Effector CD8-positive, alpha-beta T cell (primary cell): ENCODE data around the gene ZNF670.
A peak's percentile ranks its signal among the peaks of the same experiment; 100 is the strongest.
"Not testable (repeated sequence)": the region's sequence is repeated elsewhere in the genome, so short reads cannot be mapped to it uniquely, and the experiment has no call there.

Experiments used
- DNase-seq: peaks from one replicate; lab custom pipeline; 2025; lab: John Stamatoyannopoulos, UW
- total RNA-seq, 4 experiments: gene quantifications; one replicate each; lab custom pipeline; 2026; lab: John Stamatoyannopoulos, UW

ZNF670 gene
- 3.4 to 5.3 (median 4.4) reads per million in 4 experiments for total RNA-seq

DNA sequence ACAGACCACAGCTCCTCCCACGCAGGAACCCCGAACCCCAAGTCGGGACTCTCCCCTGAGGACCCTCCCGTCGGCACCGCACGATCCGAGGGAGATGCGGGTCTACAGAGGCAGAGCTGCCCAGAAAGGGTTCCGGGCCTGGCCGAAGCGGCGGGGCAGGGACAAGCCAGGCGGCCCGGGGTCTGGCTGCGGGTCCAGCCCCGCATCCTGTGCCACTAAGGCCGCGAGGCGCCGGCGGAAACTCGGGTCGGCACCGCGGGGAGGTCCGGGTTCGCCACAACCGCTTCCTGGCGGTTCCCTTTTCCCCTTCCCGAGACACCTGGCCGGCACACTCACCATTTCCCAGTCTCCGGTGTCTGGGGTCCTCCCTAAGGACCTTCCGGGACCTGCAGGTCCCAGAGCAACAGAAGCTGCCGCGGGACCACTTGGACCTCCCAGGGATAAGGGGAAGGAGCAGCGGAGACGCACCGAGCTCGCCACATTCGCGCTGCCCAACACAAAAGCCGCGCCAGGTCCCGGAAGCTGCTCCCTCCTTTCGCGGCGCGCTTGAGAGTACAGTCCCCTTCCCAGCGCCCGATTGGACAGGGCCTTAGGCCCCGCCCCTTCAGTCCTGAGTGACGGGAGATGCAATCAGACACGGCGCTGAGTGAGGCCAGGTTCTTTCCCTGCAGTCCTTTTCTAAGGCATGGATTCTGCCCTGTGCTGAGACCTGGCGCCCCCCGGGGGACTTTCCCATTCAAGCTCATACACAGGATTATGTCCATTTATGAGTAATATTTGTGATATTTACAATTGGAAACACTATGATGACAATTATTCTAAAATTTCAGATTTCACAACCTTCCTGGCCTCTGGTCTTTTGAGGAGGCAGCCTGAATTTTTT, at the start of gene ZNF670:
Gene ZNF670 (minus strand): TSS at position 554 of the 883 bp plus-strand sequence. CDS start 215 bp downstream, at position 339.
- DNase-seq: peak; percentile 79

DNA sequence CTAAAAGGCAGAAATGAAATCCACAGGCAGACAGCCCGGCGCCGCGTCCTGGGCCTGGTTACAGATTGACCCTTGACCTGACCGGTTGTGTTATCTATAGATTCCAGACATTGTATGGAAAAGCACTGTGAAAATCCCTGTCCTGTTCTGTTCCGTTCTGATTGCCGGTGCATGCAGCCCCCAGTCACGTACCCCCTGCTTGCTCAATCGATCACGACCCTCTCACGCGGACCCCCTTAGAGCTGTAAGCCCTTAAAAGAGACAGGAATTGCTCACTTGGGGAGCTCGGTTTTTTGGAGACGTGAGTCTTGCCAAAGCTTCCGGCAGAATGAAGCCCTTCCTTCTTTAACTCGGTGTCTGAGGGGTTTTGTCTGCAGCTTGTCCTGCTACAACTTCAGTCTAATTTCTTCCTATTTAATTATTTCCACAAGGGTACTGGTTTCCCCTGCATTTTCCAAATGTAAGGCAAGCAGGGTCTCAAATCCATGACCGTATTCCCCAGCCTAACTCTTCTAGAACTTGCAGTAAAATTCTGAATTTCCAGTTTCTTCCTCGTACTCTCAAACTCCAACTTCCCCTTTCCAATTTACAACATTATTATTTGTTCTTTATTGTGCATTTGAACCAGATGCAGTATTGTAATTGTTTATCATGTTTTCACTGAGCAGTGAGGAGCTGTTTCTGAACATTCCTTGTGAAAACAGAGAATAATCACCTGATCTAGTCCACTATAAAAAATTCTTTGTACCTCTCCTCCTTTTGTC, 49.1 kb upstream of the ZNF670 start:
- not testable (repeated sequence) for DNase-seq

DNA sequence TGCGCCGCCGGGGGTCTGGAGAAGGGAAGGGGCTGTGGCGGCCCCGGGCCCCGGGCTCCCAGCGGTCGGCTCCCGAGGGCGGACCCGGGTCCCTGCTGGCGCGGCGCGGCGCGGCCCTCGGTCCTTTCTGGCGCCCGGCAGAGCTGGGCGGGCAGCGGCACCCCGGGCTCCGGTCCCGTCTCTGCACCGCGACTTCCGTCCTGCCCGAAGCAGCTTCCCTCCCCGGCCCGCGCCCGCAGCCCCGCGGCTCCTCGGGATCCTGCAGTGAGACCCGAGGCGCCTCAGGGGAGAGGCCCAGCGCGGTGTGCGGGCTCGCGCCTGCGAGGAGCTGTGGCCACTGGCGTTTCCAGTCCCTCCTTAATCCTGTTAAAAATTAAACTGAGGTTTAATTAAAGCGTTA, 48.0 kb upstream of the ZNF670 start:
- DNase-seq: not testable (repeated sequence)

DNA sequence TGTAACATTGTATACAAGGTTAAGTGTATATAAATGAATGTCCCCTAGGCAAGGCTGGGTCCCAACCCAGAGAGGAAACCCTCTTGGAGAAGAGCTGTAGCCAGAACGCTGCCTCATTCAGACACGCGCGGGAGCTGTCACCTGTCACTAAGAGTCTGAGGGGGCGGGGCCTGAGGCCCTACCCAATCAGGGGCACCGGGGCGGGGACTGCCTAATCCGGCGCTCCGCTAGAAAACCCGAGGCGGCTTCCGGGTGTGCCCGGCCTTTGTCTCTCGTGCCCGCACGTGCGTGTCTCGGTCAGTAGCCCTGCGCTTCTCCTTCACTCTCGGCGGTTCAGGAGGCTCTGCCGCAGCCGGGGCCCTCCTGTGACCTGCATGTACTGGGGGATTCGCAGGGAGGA, 47.6 kb upstream of the ZNF670 start:
- not testable (repeated sequence) for DNase-seq

DNA sequence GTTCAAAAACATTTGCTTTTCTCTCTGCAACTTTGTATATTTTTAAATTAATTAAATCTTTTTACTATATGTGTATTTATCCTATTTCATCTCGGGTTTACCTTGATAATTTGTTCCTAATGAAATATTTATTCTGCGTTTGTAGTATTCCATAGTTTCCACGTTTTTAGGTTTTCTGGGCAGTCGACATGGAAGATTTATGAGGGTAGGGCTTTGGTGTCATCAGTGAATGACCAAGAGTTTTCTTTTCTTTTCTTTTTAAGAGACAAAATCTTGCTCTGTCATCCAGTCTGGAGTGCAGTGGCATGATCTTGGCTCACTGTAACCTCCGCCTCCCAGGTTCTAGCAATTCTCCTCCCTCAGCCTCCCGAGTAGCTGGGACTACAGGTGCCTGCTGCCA, 42.8 kb upstream of the ZNF670 start:
- no peak for DNase-seq

DNA sequence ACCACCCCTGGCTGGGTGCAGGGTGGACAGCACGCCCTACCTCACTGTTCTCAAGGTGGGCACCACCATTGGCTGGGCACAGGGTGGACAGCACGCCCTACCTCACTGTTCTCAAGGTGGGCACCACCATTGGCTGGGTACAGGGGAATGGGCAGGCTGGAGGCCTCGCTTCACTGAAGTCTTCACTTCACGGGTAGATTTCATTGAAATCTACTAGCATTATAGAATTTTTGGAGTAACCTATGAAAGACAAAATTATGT, 41.7 kb upstream of the ZNF670 start:
- DNase-seq: not testable (repeated sequence)

DNA sequence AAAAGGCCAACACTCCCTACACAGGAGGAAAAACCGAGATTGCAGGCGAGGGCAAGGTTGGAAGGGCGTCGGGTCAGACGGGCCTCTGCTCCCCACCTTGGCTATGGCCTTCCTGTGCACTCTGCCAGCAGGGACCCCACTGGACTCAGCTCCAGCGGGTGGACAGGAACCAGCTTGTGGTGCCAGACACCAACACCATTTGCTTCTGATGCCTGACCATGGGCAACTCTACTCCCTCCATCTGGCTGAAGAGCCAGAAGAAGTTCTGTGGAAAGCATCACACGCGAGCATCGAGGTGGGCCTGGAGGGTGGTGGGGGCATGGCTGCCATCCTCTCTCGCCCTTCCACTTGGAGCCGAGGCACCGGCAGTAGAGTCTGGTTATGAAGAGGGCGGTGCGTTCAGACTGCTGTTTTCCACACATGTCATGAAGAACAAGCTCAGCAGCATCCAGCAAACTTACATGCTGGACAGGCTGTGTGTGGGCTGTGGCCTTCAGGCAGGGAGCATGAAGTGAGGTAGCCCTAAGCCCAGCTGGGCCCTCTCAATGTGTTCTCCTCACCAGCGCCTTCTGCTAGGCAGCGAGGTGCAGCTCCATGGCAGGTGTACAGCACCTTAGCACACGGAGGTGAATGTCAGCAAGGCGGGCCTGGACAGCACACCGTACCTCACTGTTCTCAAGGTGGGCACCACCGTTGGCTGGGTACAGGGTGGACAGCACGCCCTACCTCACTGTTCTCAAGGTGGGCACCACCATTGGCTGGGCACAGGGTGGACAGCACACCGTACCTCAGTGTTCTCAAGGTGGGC, 41.2 kb upstream of the ZNF670 start:
- no peak for DNase-seq

DNA sequence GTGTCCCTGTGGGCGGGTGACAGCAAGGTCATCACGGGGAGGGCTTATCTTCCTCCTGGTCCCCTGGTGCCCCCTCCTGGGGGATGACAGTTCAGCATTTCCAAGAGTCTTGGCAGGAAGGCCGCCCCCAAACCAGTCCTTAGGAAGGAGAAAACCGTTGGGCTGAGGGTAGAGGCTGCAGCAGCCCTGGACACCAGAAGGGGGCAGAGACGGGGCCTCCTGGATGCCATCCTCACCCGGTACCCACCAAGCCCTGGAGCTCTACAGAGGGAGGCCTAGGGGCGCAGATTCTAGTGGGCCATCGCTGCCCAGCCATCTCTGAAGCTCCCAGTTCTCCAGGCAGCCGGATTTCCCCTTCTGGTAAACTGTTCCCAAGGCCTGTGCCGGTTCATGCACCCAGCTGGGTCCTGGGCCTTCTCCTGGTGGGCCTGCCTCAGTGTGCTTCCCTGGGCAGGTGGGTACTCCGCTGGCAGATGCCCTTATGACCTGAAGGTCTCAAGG, 40.4 kb upstream of the ZNF670 start:
- no peak for DNase-seq

DNA sequence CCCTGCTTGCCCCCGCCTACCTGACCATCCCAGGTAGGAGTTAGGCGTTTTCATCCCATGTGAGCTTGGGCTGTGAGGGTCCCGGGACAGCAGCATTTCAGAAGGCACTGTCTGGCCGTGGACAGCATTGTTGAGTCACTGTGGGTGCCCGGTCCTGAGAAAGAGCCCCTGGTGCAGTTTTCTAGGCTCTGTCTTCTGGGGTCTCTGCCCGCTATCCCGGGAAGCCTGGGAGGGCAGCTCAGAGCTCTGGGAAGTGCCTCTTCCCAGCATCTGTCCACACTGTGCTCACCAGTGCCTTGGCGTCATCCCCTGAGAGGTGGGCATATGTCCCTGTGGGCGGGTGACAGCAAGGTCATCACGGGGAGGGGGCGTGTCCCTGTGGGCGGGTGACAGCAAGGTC, 36.9 kb upstream of the ZNF670 start:
- no peak for DNase-seq

DNA sequence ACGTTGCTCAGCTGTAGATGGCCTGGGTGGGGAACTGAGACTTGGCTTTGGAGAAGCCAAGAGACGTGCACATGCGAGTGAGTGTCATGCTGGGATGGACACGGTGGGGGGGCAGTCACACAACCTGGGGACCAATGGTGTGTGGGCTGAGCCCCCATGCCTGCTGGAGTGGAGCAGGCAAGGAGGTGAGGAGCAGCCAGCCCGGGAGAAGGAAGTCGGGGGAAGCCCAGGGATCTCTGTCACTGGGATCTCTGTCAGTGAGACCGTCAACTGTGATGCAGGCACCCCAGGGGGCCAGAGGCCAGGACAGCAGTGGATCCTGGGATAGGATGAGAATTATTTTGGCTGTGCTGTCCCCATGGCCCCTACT, 36.5 kb upstream of the ZNF670 start:
- DNase-seq: no peak

DNA sequence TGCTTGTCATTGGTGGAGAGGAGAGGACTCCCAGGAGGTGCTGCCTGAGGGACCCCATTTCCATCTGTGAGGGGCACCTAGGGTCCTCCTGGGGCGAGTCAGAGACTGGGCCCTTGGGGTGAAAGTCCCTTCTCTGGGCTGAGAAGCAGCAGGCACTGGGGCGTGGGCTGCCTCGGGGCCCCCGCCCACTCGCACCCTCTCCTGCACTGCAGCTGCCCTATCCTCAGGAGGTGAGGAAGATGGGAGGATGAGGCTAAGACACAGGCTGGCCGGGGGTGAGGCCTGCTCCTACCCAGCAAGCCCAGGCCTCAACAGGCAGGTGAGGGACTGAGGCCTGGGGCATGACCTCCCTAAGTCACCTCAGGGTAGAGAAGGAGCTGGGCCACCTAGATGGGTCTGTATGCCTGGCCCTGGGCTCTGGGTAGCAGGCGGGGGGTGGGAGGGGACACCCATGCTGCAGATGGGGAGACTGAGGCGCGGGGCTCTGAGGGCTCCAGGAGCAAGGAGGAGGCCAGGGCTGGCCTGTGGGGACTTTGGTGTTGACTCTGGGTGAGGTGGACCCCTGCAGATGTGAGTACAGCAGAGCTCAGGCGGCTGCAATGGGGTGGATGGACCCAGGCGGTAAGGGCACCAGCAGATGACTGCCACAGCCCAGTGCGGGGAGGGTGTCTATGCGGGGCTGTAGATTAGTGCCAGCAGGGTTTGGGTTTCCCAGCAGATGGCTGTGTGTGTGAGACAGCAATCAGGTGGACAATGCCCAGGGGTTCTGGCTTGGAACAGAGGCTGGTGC, 35.9 kb upstream of the ZNF670 start:
- no peak for DNase-seq

DNA sequence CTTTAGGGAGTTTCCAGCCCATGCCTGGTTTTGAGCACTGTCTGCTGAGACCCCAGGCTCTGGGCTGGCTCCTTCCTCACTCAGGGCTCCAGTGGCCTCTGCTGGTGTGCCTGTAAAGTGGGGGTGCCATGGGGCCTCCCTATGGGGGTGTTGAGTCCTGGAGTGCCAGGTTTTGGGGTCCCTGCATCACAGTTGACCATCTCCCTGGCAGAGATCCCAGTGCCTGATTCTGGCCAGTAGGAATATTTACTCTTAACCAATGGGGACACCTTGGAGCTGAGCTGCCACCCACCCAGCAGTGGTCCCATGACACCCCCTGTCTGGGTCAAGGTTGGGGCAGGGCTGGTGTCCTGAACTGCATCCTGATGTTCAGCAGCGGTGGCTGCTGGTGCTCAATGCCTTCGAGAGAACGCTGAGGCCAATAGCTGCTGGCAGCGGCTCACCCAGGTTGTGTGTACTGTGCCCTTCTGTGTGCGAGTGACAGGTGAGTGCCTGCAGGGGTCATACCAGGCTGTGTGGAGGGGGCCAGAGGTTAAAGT, 35.2 kb upstream of the ZNF670 start:
- no peak for DNase-seq

DNA sequence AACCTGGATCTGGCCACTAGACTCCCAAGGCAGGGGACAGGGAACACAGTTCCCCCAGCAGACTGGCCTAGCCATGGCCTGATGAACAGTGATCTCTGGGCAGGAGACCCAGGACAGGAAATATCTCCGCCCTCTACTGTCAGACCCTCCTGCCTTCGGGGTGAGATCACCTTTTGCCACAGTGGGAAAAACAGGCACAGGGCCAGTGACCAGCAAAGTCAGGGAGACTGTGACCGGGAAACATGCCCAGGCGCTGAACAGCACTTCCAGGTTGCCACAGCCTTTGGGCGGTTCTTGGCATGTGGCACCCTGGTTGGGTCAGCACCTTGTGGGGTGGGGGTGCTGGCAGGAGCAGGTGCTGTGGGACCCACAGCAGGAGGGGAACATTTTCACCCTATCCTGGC, 34.5 kb upstream of the ZNF670 start:
- no peak for DNase-seq

DNA sequence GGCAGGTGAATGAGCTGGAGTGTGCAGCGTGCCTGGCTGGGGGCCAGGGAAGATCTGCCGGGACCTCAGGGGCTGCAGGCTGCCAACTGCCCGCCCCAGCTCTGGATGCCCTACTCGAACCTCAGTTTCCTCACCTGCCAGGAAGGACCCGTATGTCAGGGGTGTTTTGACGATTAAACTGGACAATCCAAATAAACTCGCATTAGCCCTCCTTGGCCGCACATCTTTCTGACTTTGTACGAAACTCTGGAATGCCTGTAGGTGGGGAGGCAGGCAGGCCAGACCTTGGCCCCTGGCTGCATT, 33.8 kb upstream of the ZNF670 start:
- DNase-seq: no peak

DNA sequence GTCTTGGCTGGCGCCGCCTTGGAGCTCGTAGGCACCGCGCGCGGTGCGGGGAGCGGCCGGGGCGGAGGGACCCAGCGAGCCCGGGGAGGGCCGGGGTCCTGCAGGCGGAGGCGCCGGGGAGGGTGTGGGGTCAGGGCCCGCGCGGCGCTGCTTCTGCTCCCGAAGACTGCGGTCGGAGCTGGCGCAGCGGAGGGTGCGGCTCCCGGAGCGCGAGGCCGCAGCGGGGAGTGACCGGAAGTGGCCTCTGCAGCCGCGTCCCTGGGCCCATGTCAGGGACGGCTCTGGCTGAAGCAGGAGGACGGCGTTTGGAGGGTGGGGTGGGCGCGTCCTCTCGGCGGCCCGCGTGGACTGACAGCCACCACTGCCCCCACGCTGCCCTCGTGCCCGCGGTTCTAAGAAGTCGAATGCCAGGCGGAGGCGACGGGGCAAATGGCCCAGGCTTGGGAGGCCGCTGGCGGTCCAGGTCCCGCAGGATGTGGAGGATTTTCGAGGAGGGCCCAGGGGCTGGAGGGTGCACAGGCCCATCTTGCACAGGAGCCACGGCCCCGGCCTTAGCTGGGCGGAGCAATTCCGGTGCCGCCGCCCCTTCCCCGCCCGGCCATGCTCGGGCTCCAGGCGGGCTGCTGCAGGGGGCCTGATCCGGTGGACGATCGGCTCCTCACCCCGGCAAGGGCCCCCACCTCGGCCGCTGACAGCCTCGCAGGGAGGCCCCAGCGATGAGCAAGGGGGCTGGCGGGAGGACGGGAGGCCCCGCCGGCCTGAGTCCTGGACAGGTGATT, 33.3 kb upstream of the ZNF670 start:
- no peak for DNase-seq

DNA sequence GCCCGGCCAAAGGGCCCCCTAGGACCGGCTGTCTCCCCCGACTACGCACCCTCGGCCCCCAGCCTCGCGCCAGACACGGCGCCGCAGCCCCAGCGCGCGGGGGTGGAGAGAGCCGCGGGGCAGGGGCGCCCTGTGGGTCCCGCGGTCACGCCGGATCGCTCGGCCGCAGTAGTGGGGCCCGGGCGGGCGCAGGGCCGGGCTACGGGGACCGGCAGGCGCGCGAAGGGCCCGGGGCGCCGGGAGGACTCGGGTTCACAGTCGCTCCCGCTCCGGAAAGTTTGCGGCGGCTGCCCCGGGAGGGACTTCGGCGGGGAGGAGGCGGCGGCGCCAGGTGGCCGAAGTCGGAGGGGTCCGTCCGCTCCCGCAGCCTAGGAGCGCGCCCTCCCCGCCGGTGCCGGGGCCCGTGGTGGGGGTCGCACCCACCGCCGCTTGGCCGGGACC, 32.7 kb upstream of the ZNF670 start:
- DNase-seq: no peak

DNA sequence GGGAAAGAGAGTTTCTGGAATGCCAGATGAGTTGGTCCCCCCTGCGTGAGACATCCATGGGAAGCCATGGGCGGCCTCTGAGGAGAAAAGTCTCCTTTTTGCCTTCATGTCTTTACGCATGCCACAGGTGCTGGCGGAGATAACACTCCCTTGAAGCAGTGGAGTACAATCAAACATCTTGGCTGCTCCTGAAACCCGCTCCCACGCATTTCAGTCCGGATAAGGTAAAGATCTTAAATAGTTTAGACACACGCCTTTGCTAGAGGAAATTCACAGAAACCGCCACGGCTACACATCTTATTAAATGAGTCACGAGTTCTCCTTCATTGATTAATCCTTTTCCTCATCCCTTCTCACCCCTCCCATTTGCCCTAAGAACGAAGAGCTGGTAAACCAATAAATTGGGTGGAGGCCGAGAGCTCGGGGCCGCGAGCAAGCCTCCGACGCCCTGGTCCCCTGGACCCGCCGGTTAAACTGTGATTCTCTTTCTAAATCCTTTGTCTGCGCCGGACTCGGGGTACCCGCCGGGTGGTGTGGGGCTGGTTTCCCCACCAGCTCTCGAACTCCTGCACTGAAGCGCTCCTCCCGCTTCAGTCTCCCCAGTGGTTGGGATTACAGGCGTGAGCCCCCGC, 32.1 kb upstream of the ZNF670 start:
- DNase-seq: no peak

DNA sequence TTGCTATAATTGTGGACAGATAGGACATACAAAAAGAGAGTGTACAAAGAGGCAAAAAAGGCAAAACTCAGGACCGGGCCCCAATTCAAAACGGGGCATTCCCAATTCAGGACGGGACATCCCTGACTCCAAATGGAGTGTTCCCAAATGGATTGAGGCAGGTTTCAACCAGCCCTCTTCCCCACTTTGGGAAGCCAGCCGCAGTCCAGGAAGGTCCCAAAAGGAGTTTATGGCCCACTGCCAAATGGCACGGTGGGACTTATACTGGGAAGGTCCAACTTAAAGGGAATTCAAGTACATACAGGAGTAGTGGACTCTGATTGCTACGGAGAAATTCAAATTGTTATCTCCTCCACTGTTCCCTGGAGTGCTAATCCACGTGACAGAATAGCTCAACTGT, 29.1 kb upstream of the ZNF670 start:
- no peak for DNase-seq

DNA sequence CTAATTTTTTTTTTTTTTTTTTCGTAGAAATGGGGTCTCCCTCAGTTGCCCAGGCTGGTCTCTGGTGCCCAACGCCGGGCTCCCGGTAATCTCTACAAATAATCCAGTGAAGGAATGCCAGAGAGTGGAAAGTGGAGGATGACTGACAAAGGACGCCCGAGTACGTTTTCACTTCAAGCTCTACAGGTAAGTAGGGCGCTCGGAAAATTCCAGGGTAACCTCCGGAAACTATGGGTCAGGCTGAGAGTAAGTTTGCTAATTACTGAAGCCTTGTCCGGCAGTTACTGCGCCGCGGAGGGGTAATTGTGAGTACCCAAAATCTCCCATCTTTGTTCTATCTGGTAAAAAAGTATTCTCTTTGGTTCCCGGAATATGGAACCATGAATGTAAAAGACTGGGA, 27.4 kb upstream of the ZNF670 start:
- no peak for DNase-seq

DNA sequence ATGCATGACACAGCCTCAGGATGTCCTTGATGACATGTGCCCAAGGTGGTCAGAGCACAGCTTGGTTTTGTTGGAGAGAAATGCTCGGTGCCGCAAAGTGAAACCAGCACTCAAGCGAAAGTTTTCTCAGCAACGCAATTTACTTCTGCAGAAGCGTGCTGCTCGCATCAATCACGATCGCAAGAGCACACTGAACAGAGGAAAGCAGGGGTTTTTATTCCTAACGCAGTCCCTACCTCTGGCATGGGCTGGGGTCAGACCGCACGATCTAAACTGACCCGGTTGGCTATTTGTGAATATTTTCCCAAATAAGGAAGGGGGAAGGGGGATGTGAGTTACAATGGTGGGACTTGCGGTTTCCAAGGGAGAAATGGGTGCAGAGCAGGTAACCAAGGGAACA, 26.4 kb upstream of the ZNF670 start:
- no peak for DNase-seq
